Measurements from ENCODE around the gene PNP. TPM values are rescaled to one million over a fixed set of nuclear protein-coding genes. Genes with fewer than 3 reads are reported as not detected.

The PNP gene
- total RNA-seq, 1 donor from 2014 or later, result 56.8 TPM

DNA sequence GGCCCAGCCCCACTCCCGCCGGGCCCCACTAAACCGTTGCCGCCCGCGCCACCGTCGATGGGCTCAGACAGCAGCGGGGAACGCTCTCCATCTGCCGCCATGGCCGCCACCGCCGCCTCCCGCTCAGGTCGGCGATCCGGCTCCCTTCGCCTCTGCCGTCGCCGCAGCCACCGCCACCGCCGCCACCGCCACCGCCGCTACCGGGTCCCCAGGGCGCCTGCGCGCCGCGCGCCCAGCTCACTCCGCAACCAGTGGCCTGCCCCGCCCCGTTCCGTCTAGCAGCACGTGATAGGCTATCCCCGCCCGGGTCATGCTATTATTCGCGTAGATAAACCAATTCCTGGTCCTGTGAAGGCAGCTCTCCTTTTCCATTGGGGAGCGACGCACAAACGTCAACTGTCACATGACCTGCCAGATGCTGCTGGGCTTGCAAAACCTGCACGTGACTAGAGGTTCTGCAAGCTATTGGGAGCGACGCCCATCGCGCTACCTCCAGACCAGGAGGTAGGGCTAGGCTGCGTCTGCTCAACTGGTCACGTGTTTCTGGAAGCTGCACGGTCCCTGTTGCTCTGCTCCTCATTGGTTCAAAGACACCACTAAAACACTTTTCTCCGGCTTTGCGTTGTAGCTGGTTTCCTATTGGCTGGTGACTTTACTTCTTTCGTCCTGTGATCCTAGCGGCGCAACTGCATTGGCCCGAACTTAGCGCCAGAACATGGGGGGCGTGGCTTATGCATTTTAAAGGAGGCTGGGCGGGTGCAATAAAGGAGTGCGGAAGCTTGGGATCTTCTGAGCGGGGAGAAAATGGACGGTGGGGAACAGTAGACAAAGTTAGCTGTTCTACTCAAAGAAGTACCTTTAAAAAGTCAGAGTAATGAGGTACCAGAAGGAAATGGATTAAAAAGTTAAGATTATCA, 7.7 kb upstream of the PNP start, which contains the start of gene PIP4P1:
Gene PIP4P1, minus strand, starts transcription at position 210 of the 917 bp plus-strand sequence. Its CDS starts 109 bp downstream, at position 101.
- H3K36me3 ChIP-seq (ENCODE audit: insufficient read depth, low read length), result peaks cover 19% of the 10 kb centered on the region
- peak within 1 kb of the TSS; percentile 94 for H3K4me3 Mint-ChIP-seq (ENCODE audit: unreplicated experiment)
- FAIRE-seq (peak; percentile 93), DNase-seq (ENCODE audit: low read depth) (peak; percentile 100)
- peak within 1 kb of the TSS; percentile 69 for H3K27ac Mint-ChIP-seq (ENCODE audit: unreplicated experiment)
- no peaks in the 10 kb centered on the region for H3K27me3 ChIP-seq (ENCODE audit: insufficient read depth, low read length)
- peaks cover 11% of the 10 kb centered on the region for H3K4me1 ChIP-seq (ENCODE audit: insufficient read depth, low read length)
- peak within 1 kb of the TSS; percentile 79 for H3K4me3 ChIP-seq (ENCODE audit: insufficient read depth, low read depth, low read length)
- peaks cover 4% of the 10 kb centered on the region for H3K36me3 Mint-ChIP-seq (ENCODE audit: low read depth, unreplicated experiment)
- H3K9ac ChIP-seq (ENCODE audit: low read length), result peak within 1 kb of the TSS; percentile 90
- peak within 1 kb of the TSS; percentile 95 for H3K4me2 ChIP-seq (ENCODE audit: low read length)
- H3K9me3 Mint-ChIP-seq (ENCODE audit: unreplicated experiment), result peaks cover 1% of the 10 kb centered on the region
- peaks cover 25% of the 10 kb centered on the region for H4K20me1 ChIP-seq (ENCODE audit: insufficient read depth, low read length)
- no peaks in the 10 kb centered on the region for H3K9me3 ChIP-seq (ENCODE audit: insufficient read depth, low read depth, low read length)
- H2AFZ ChIP-seq (ENCODE audit: low read depth, low read length), result peak within 1 kb of the TSS; percentile 67
- H3K27ac ChIP-seq (ENCODE audit: low read depth, low read length), result peak within 1 kb of the TSS; percentile 77
- H3K4me1 Mint-ChIP-seq (ENCODE audit: low read depth, unreplicated experiment), result peaks cover 19% of the 10 kb centered on the region
- TF ChIP-seq EZH2 (IDR thresholded peaks at IDR 0.05; ENCODE audit: insufficient read depth, low read length), result peak; percentile 71
- TF ChIP-seq, protein P1, sequence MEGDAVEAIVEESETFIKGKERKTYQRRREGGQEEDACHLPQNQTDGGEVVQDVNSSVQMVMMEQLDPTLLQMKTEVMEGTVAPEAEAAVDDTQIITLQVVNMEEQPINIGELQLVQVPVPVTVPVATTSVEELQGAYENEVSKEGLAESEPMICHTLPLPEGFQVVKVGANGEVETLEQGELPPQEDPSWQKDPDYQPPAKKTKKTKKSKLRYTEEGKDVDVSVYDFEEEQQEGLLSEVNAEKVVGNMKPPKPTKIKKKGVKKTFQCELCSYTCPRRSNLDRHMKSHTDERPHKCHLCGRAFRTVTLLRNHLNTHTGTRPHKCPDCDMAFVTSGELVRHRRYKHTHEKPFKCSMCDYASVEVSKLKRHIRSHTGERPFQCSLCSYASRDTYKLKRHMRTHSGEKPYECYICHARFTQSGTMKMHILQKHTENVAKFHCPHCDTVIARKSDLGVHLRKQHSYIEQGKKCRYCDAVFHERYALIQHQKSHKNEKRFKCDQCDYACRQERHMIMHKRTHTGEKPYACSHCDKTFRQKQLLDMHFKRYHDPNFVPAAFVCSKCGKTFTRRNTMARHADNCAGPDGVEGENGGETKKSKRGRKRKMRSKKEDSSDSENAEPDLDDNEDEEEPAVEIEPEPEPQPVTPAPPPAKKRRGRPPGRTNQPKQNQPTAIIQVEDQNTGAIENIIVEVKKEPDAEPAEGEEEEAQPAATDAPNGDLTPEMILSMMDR (IDR thresholded peaks at IDR 0.05; ENCODE audit: insufficient read depth, low read depth, low read length), result no peak
- H3K79me2 ChIP-seq (ENCODE audit: insufficient read depth, low read length), result peaks cover 40% of the 10 kb centered on the region
- H3K27me3 Mint-ChIP-seq (ENCODE audit: low read depth, unreplicated experiment), result no peaks in the 10 kb centered on the region

DNA sequence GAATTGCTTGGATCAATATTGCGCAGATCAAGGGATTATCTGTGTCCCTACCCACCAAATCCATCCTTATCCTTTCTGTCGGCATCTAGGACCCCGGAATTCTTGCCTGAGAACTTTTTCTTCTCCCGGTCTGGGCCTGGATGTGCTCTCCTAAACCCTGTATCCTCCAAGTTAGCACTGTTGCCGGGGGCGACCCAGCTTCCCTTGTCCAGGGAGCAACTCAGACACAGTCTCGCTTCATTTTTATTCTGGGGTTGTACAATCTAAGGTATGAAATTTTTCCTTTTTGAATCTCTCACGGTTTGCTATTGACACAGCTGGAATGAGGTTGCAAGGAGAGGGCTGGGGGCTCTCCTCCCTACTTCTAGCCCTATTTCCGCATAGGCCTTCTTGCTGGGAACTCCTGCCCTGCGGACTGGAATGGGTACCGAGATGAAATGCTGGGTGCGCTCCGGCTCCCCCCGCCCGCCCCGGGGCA, 403 bp upstream of the PNP start:
- Histone ChIP-seq H3K4me2 (ENCODE audit: low read length) (peak overlapping the region; percentile 92), H3K36me3 (ENCODE audit: insufficient read depth, low read length) (peaks cover 9% of the 10 kb centered on the region), H3K79me2 (ENCODE audit: insufficient read depth, low read length) (peaks cover 28% of the 10 kb centered on the region), H3K4me1 (ENCODE audit: insufficient read depth, low read length) (peaks cover 3% of the 10 kb centered on the region), H3K27me3 (ENCODE audit: insufficient read depth, low read length) (no peaks in the 10 kb centered on the region), H3K9ac (ENCODE audit: low read length) (peak overlapping the region; percentile 91), H3K9me3 (ENCODE audit: insufficient read depth, low read depth, low read length) (no peaks in the 10 kb centered on the region), H3K27ac (ENCODE audit: low read depth, low read length) (peak overlapping the region; percentile 21), H3K4me3 (ENCODE audit: insufficient read depth, low read depth, low read length) (peak overlapping the region; percentile 89), H4K20me1 (ENCODE audit: insufficient read depth, low read length) (peaks cover 14% of the 10 kb centered on the region), H2AFZ (ENCODE audit: low read depth, low read length) (peak overlapping the region; percentile 93)
- no peak for FAIRE-seq
- no peaks in the 10 kb centered on the region for H3K9me3 Mint-ChIP-seq (ENCODE audit: unreplicated experiment)
- TF ChIP-seq EZH2 (IDR thresholded peaks at IDR 0.05; ENCODE audit: insufficient read depth, low read length), result no peak
- TF ChIP-seq, protein P1 (IDR thresholded peaks at IDR 0.05; ENCODE audit: insufficient read depth, low read depth, low read length), result no peak
- H3K36me3 Mint-ChIP-seq (ENCODE audit: low read depth, unreplicated experiment), result peaks cover 1% of the 10 kb centered on the region
- DNase-seq (ENCODE audit: low read depth), result no peak
- peak overlapping the region; percentile 91 for H3K4me3 Mint-ChIP-seq (ENCODE audit: unreplicated experiment)
- no peaks in the 10 kb centered on the region for H3K27me3 Mint-ChIP-seq (ENCODE audit: low read depth, unreplicated experiment)
- H3K4me1 Mint-ChIP-seq (ENCODE audit: low read depth, unreplicated experiment), result peaks cover 3% of the 10 kb centered on the region
- H3K27ac Mint-ChIP-seq (ENCODE audit: unreplicated experiment), result peak overlapping the region; percentile 73
